ENCODE measurements around the gene CACNB3. TPM values are rescaled to one million over a fixed set of nuclear protein-coding genes. Genes with fewer than 3 reads are reported as not detected.

The CACNB3 gene
- total and polyA plus RNA-seq, 2 of the 8 experiments (the other 6 are each of a cell fraction or from before 2014, with no cell fraction given) = 12.5 to 16.0 TPM

DNA sequence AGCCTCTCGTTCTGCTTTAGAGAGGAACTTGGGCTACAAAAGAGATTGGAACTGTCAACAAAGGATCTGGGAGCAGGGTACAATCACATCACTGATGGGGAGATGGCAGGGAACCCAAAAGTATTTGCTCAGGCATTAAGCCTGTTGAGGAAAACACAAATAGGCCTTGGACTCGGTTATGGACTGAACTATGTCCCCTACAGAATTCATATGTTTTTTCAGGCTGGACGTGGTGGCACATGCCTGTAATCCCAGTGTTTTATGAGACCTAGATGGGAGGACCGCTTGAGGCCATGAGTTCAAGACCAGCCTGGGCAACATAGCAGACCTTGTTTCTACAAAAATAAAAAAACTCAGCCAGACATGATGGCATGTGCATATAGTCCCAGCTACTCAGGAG is 19.8 kb downstream of the CACNB3 start:
- H2BK12ac ChIP-seq (ENCODE audit: low read depth, low read length) = no peak overlapping the region
- no peaks in the 10 kb centered on the region for H3K79me1 ChIP-seq (ENCODE audit: low read depth, low read length)
- WGBS, 2 experiments (ENCODE audit: extremely low coverage in 1 of 2, insufficient coverage in 1 of 2, insufficient read length in 1 of 2, insufficient replicate concordance in 2 of 2, low coverage in 1 of 2, low lambda C conversion rate in 2 of 2, missing lambda C conversion rate in 1 of 2) = 83% methylated on average over 4 of the region's 4 CpGs; no CpG with 5 or more reads in 1 of the 2 experiments
- H4K5ac ChIP-seq (ENCODE audit: insufficient read length, low read depth, low read length) = no peak overlapping the region
- no peak overlapping the region for H2BK20ac ChIP-seq (ENCODE audit: low read length)
- no peak overlapping the region for H4K8ac ChIP-seq (ENCODE audit: extremely low read depth, insufficient read depth, low read length)
- no peaks in the 10 kb centered on the region; a peak in 1 of 4 replicates for H3K9me3 ChIP-seq (ENCODE audit: insufficient read depth in 2 of 2, low read depth in 1 of 2, low read length in 1 of 2)
- H3K4ac ChIP-seq (replicated peaks; ENCODE audit: insufficient read length, low read depth, low read length) = no peak overlapping the region
- H3K27me3 ChIP-seq (replicated peaks in 1 of 4; ENCODE audit: control insufficient read depth in 3 of 4, extremely low read depth in 1 of 4, insufficient read depth in 3 of 4, low read length in 3 of 4) = no peaks in the 10 kb centered on the region
- H3K56ac ChIP-seq (replicated peaks; ENCODE audit: insufficient read length, low read depth, low read length) = no peak overlapping the region
- CTCF ChIA-PET (ENCODE audit: partially characterized antibody) = interaction anchor here (0.7 to 1.3 kb wide), 7 partner anchors 9 to 114 kb away, joined by 3 to 4 read pairs (median 3); no protein-coding TSS in a partner anchor
- H2AK5ac ChIP-seq (ENCODE audit: low read depth, low read length) = no peak overlapping the region
- FAIRE-seq (no peak), DNase-seq (ENCODE audit: low read depth in 1 of 2, low spot score in 2 of 2) (no peak)
- H3K23me2 ChIP-seq (ENCODE audit: low read depth, low read length) = no peaks in the 10 kb centered on the region
- no peak overlapping the region for H3K14ac ChIP-seq (ENCODE audit: insufficient read length)
- H2BK15ac ChIP-seq (ENCODE audit: low read length) = no peak overlapping the region
- H2AFZ ChIP-seq (ENCODE audit: low read length) = no peak overlapping the region
- H2BK120ac ChIP-seq (replicated peaks; ENCODE audit: low read depth, low read length) = no peak overlapping the region
- no peak overlapping the region for H3K27ac ChIP-seq (ENCODE audit: low read depth, low read length)
- peaks cover 34 to 72% (median 60%) of the 10 kb centered on the region in 4 experiments for H3K36me3 ChIP-seq (ENCODE audit: control insufficient read depth in 2 of 4, insufficient read depth in 4 of 4, low read length in 3 of 4)
- H3K23ac ChIP-seq (ENCODE audit: insufficient read length) = no peak overlapping the region
- no peak overlapping the region for H3K18ac ChIP-seq (ENCODE audit: extremely low read depth, low read length)
- no peaks in the 10 kb centered on the region for H3K4me1 ChIP-seq (replicated peaks in 1 of 4; ENCODE audit: control insufficient read depth in 3 of 4, insufficient read depth in 4 of 4, low read length in 3 of 4)
- H3K79me2 ChIP-seq (ENCODE audit: control insufficient read depth in 1 of 2, insufficient read depth in 2 of 2, low read length in 2 of 2) = no peaks in the 10 kb centered on the region; a peak in 1 of 4 replicates
- peaks cover 0 to 4% of the 10 kb centered on the region in 2 experiments for H4K20me1 ChIP-seq (replicated peaks in 1 of 2; ENCODE audit: control insufficient read depth in 1 of 2, insufficient read depth in 2 of 2, low read length in 2 of 2)
- POLR2A ChIA-PET (ENCODE audit: partially characterized antibody) = interaction anchor here (0.8 to 2.7 kb wide), 4 partner anchors 9 to 14 kb away, joined by 3 to 11 read pairs (median 5); partner anchors contain the start of gene DDX23
- no peak overlapping the region for H2BK5ac ChIP-seq (ENCODE audit: low read depth, low read length)
- H3K4me2 ChIP-seq (ENCODE audit: insufficient read depth in 1 of 2, low read depth in 2 of 2, low read length in 2 of 2) = no peak overlapping the region
- no peak overlapping the region for H3K4me3 ChIP-seq (ENCODE audit: extremely low read depth in 1 of 4, insufficient read depth in 2 of 4, low read depth in 3 of 4, low read length in 4 of 4)
- no peak overlapping the region for H3K9ac ChIP-seq (replicated peaks in 1 of 4; ENCODE audit: extremely low read depth in 1 of 4, low read depth in 3 of 4, low read length in 3 of 4)
- H4K91ac ChIP-seq (replicated peaks; ENCODE audit: insufficient read length, low read length) = no peak overlapping the region
- TF ChIP-seq CEBPB (IDR thresholded peaks at IDR 0.05; ENCODE audit: low read depth, low read length) = no peak
- no peak for TF ChIP-seq SIX5 (IDR thresholded peaks at IDR 0.05; ENCODE audit: low read depth, low read length)
- no peak for TF ChIP-seq KDM4A (IDR thresholded peaks at IDR 0.05; ENCODE audit: low read depth, low read length, severe bottlenecking)
- TF ChIP-seq SRF (IDR thresholded peaks at IDR 0.05; ENCODE audit: low read depth, low read length) = no peak
- TF ChIP-seq BRCA1 (IDR thresholded peaks at IDR 0.05; ENCODE audit: low read depth, low read length) = no peak
- TF ChIP-seq TCF12 (IDR thresholded peaks at IDR 0.05; ENCODE audit: low read depth, low read length) = no peak
- TF ChIP-seq SAP30 (IDR thresholded peaks at IDR 0.05; ENCODE audit: insufficient read depth, insufficient replicate concordance, low read length) = no peak
- no peak for TF ChIP-seq SIRT6 (IDR thresholded peaks at IDR 0.05; ENCODE audit: low read length)
- TF ChIP-seq TAF7 (optimal IDR thresholded peaks at IDR 0.05; ENCODE audit: borderline replicate concordance, low read depth, low read length) = no peak
- TF ChIP-seq RNF2 (IDR thresholded peaks at IDR 0.05; ENCODE audit: borderline replicate concordance, low read depth, low read length, missing control alignments, poor library complexity, severe bottlenecking) = no peak
- no peak for TF ChIP-seq EGR1 (IDR thresholded peaks at IDR 0.05; ENCODE audit: borderline replicate concordance, low read depth, low read length)
- TF ChIP-seq NRF1 (IDR thresholded peaks at IDR 0.05; ENCODE audit: low read depth, low read length) = no peak

Measured in H1 (cell line).